ENCODE measurements around the gene ACTR2. TPM values are rescaled to one million over a fixed set of nuclear protein-coding genes. Genes with fewer than 3 reads are reported as not detected.
"Not testable (repeated sequence)": the region's sequence is repeated elsewhere in the genome, so short reads cannot be mapped to it uniquely, and the experiment has no call there.

The ACTR2 gene
- total RNA-seq, 1 experiment from 2014 or later = 347 TPM

GRCh38 chr2:65240657-65241056 is 13.0 kb downstream of the ACTR2 start:
- Histone ChIP-seq H3K36me3 (ENCODE audit: control insufficient read depth, insufficient read depth, low read length) (peaks cover 44% of the 10 kb centered on the region), H3K4me1 (ENCODE audit: control insufficient read depth, insufficient read depth, low read length) (no peaks in the 10 kb centered on the region), H3K27me3 (ENCODE audit: control insufficient read depth, insufficient read depth, low read length) (no peaks in the 10 kb centered on the region), H3K4me3 (ENCODE audit: low read depth in 2 of 2, low read length in 2 of 2) (no peak overlapping the region), H3K9me3 (ENCODE audit: control insufficient read depth, insufficient read depth, low read depth, low read length) (no peaks in the 10 kb centered on the region), H3K27ac (ENCODE audit: low read length) (no peak overlapping the region)
- no TSS peak for BruUV-seq (replicated peaks)
- DNase-seq (ENCODE audit: low read depth, low spot score) (no peak), ATAC-seq (no peak)
- CTCF ChIA-PET = no interaction called here
- POLR2A ChIA-PET = no interaction called here
- TF ChIP-seq CTCF (IDR thresholded peaks at IDR 0.05) (no peak), POLR2AphosphoS5 (IDR thresholded peaks at IDR 0.05; ENCODE audit: low read depth, low read length) (no peak), SIN3A (IDR thresholded peaks at IDR 0.05; ENCODE audit: borderline replicate concordance, insufficient read depth, low read depth, low read length) (no peak), TCF7L2 (IDR thresholded peaks at IDR 0.05; ENCODE audit: low read depth, low read length) (no peak)
- TF ChIP-seq, protein P1, sequence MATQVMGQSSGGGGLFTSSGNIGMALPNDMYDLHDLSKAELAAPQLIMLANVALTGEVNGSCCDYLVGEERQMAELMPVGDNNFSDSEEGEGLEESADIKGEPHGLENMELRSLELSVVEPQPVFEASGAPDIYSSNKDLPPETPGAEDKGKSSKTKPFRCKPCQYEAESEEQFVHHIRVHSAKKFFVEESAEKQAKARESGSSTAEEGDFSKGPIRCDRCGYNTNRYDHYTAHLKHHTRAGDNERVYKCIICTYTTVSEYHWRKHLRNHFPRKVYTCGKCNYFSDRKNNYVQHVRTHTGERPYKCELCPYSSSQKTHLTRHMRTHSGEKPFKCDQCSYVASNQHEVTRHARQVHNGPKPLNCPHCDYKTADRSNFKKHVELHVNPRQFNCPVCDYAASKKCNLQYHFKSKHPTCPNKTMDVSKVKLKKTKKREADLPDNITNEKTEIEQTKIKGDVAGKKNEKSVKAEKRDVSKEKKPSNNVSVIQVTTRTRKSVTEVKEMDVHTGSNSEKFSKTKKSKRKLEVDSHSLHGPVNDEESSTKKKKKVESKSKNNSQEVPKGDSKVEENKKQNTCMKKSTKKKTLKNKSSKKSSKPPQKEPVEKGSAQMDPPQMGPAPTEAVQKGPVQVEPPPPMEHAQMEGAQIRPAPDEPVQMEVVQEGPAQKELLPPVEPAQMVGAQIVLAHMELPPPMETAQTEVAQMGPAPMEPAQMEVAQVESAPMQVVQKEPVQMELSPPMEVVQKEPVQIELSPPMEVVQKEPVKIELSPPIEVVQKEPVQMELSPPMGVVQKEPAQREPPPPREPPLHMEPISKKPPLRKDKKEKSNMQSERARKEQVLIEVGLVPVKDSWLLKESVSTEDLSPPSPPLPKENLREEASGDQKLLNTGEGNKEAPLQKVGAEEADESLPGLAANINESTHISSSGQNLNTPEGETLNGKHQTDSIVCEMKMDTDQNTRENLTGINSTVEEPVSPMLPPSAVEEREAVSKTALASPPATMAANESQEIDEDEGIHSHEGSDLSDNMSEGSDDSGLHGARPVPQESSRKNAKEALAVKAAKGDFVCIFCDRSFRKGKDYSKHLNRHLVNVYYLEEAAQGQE (IDR thresholded peaks at IDR 0.05; ENCODE audit: insufficient read depth in 1 of 2, low read depth in 2 of 2, low read length in 1 of 2) = no peak
- in situ Hi-C loops (cut with HindIII; ENCODE audit: low pct_unique_long_range_greater_than_20kb, low sequenced_read_pairs) = no loop called here
- intact Hi-C loops (cut with micrococcal nuclease; ENCODE audit: unreplicated experiment) = no loop called here

DNA sequence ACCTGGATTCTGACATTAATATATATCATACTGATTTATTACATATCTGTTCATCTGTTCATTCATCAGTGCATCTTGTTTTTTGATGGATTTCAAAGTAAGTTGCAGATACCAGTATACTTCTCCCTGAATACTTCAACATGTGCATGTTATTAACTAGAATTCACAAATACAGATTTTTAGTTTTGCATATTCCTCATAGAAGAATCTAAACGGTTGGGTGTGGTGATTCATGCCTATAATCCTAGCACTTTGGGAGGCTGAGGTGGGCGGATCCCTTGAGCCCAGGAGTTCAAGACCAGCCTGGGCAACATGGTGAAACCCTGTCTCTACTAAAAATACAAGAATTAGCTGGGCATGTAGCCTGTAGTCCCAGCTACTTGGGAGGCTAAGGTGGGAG is 16.8 kb downstream of the ACTR2 start:
- H3K9me3 ChIP-seq (ENCODE audit: control insufficient read depth, insufficient read depth, low read depth, low read length); H3K27ac ChIP-seq (ENCODE audit: low read length); POLR2A ChIA-PET; in situ Hi-C loops (cut with HindIII; ENCODE audit: low pct_unique_long_range_greater_than_20kb, low sequenced_read_pairs); ATAC-seq; DNase-seq (ENCODE audit: low read depth, low spot score); intact Hi-C loops (cut with micrococcal nuclease; ENCODE audit: unreplicated experiment); H3K4me1 ChIP-seq (ENCODE audit: control insufficient read depth, insufficient read depth, low read length); H3K4me3 ChIP-seq (ENCODE audit: low read depth in 2 of 2, low read length in 2 of 2); BruUV-seq (replicated peaks); CTCF ChIA-PET; H3K27me3 ChIP-seq (ENCODE audit: control insufficient read depth, insufficient read depth, low read length): not testable (repeated sequence)
- peaks cover 55% of the 10 kb centered on the region for H3K36me3 ChIP-seq (ENCODE audit: control insufficient read depth, insufficient read depth, low read length)

DNA sequence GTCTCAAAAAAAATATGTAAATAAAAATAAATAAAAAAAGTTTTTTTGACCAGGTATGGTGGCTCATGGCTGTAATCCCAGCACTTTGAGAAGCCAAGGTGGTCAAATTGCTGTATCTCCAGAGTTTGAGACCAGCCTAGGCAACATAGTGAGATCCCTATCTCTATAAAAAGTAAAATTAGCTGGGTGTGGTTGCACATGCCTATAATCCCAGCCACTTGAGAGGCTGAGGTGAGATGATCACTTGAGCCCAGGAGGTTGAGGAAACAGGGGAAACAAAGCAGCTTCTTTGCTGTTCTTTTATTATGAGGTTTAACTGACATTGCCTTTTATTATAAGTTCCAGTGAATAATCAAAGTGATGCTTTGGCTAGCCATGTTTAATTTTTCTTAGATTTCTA is 25.0 kb downstream of the ACTR2 start:
- TF ChIP-seq SIN3A (IDR thresholded peaks at IDR 0.05; ENCODE audit: borderline replicate concordance, insufficient read depth, low read depth, low read length) (no peak), TCF7L2 (IDR thresholded peaks at IDR 0.05; ENCODE audit: low read depth, low read length) (no peak), CTCF (IDR thresholded peaks at IDR 0.05) (no peak), POLR2AphosphoS5 (IDR thresholded peaks at IDR 0.05; ENCODE audit: low read depth, low read length) (no peak)
- TF ChIP-seq, protein P1 (IDR thresholded peaks at IDR 0.05; ENCODE audit: insufficient read depth in 1 of 2, low read depth in 2 of 2, low read length in 1 of 2) = no peak
- Histone ChIP-seq H3K4me3 (ENCODE audit: low read depth in 2 of 2, low read length in 2 of 2) (no peak overlapping the region), H3K9me3 (ENCODE audit: control insufficient read depth, insufficient read depth, low read depth, low read length) (no peaks in the 10 kb centered on the region), H3K27ac (ENCODE audit: low read length) (no peak overlapping the region), H3K27me3 (ENCODE audit: control insufficient read depth, insufficient read depth, low read length) (no peaks in the 10 kb centered on the region), H3K36me3 (ENCODE audit: control insufficient read depth, insufficient read depth, low read length) (peaks cover 30% of the 10 kb centered on the region), H3K4me1 (ENCODE audit: control insufficient read depth, insufficient read depth, low read length) (no peaks in the 10 kb centered on the region)
- in situ Hi-C loops (cut with HindIII; ENCODE audit: low pct_unique_long_range_greater_than_20kb, low sequenced_read_pairs) = no loop called here
- ChIA-PET POLR2A (interaction anchor here (0.7 kb wide), 1 partner anchor 108 kb away, joined by 5 read pairs; no protein-coding TSS in a partner anchor), CTCF (no interaction called here)
- intact Hi-C loops (cut with micrococcal nuclease; ENCODE audit: unreplicated experiment) = no loop called here
- BruUV-seq (replicated peaks) = no TSS peak
- ATAC-seq (no peak), DNase-seq (ENCODE audit: low read depth, low spot score) (no peak)
